Measurements from ENCODE around the gene ZBTB48. TPM values are rescaled to one million over a fixed set of nuclear protein-coding genes. Genes with fewer than 3 reads are reported as not detected.
A peak's percentile ranks its signal among the peaks of the same experiment; 100 is the strongest.

The ZBTB48 gene
- total and polyA plus RNA-seq, 2 donors (not counting 1 experiment from before 2014, with no cell fraction given): 5.7 to 16.0 TPM

DNA sequence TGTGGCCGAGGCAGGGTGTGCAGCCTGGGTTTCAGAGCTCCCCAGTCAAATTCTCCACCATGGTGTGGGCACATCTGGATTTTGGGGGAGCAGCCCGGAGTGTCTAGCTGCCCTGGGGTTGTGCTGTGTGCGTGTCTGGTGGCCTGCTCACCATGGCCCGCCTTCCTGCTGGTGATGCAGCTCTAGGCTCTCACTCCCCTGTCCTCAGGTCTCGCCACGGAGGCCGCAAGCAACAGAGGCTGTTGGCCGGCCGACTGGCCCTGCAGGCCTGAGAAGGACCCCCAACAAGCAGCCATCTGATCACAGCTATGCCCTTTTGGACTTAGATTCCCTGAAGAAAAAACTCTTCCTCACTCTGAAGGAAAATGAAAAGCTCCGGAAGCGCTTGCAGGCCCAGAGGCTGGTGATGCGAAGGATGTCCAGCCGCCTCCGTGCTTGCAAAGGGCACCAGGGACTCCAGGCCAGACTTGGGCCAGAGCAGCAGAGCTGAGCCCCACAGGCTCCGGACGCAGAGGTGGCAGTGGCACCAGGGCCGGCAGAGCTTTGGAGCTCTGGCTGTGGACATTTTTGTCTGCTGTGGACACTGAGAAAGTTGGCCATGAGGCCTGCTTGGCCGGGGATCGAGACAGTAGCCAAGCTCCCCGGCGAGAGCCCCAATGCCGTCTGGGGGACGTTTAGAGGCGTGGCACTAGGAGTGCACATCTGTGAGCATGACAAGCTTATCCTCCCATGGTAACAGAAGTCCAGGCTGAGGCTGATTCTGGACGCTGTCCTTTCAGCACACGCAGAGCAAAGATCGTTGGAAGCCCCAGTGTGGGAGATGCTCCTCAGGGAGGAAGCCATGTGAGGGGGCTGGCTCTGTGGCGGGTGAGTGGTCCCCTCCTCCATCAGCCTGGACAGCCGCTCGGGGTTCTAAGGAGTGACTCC lies 53.1 kb downstream of the ZBTB48 start:
- peaks cover 1% of the 10 kb centered on the region for H3K4me1 ChIP-seq (ENCODE audit: control insufficient read depth, extremely low read depth, insufficient read depth, low read length)
- H3K27me3 ChIP-seq (ENCODE audit: control insufficient read depth, insufficient read depth, low read length): no peaks in the 10 kb centered on the region
- peaks cover 6% of the 10 kb centered on the region for H3K79me2 ChIP-seq (ENCODE audit: control insufficient read depth, insufficient read depth, low read length)
- H4K20me1 ChIP-seq (ENCODE audit: control insufficient read depth, extremely low read depth, insufficient read depth, low read length): no peaks in the 10 kb centered on the region
- H3K4me2 ChIP-seq (ENCODE audit: extremely low read depth, insufficient read depth, low read length): no peak overlapping the region
- peaks cover 35% of the 10 kb centered on the region for H3K36me3 ChIP-seq (ENCODE audit: control insufficient read depth, insufficient read depth, low read length)
- H2AFZ ChIP-seq (ENCODE audit: low read length): no peak overlapping the region
- H3K9me3 ChIP-seq (ENCODE audit: control insufficient read depth, insufficient read depth, low read depth, low read length): no peaks in the 10 kb centered on the region
- no peak overlapping the region for H3K27ac ChIP-seq (ENCODE audit: insufficient read depth, low read length)
- TF ChIP-seq, protein P1, sequence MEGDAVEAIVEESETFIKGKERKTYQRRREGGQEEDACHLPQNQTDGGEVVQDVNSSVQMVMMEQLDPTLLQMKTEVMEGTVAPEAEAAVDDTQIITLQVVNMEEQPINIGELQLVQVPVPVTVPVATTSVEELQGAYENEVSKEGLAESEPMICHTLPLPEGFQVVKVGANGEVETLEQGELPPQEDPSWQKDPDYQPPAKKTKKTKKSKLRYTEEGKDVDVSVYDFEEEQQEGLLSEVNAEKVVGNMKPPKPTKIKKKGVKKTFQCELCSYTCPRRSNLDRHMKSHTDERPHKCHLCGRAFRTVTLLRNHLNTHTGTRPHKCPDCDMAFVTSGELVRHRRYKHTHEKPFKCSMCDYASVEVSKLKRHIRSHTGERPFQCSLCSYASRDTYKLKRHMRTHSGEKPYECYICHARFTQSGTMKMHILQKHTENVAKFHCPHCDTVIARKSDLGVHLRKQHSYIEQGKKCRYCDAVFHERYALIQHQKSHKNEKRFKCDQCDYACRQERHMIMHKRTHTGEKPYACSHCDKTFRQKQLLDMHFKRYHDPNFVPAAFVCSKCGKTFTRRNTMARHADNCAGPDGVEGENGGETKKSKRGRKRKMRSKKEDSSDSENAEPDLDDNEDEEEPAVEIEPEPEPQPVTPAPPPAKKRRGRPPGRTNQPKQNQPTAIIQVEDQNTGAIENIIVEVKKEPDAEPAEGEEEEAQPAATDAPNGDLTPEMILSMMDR (conservative IDR thresholded peaks at IDR 0.05 in 1 of 2, IDR thresholded peaks at IDR 0.05 in 1 of 2; ENCODE audit: low read depth in 1 of 2, low read length in 2 of 2): no peak
- TF ChIP-seq EZH2 (IDR thresholded peaks at IDR 0.05; ENCODE audit: low read length, missing control alignments): no peak
- H3K9ac ChIP-seq (ENCODE audit: insufficient read depth, low read length): no peak overlapping the region
- no peak for DNase-seq (ENCODE audit: low read depth in 2 of 2)
- no peak overlapping the region for H3K4me3 ChIP-seq (replicated peaks in 1 of 4; ENCODE audit: control extremely low read depth in 1 of 4, insufficient read depth in 1 of 4, low read depth in 3 of 4, low read length in 4 of 4)

DNA sequence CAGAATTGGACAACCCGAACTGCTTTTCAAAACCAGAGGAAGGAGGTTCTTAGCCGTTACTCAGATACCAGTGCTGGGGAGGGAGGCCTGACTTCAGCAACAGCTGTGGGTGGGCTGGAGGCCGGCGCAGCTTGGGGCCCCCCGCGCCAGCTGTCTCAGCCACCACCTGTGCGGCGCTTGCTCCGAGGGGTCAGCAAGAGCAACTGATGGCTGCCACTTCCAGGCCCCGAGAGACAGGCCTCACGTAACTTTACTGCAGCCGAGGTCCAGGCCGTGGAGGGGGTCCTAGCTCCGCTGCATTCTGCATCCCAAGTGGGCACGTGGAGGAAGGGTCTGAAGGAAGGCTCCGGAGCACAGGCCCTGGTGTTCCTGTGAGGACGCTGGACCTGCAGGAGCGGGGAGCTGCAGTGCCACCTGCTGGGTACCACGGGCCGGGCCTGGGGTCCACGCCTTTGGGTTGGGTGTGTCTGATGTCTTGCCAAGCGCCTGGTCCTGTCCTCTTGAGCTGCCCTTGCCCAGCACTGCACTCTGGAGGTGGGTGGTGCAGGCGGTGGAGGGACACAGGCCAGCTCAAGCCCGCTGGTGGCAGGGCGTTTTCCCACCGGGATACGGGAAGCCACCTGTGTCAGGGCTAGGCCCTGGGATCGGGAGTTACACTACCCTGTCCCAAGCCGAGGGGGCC lies 54.7 kb downstream of the ZBTB48 start:
- Histone ChIP-seq H3K4me1 (ENCODE audit: control insufficient read depth, extremely low read depth, insufficient read depth, low read length) (peaks cover 8% of the 10 kb centered on the region), H3K9ac (ENCODE audit: insufficient read depth, low read length) (no peak overlapping the region), H3K79me2 (ENCODE audit: control insufficient read depth, insufficient read depth, low read length) (no peaks in the 10 kb centered on the region), H3K9me3 (ENCODE audit: control insufficient read depth, insufficient read depth, low read depth, low read length) (no peaks in the 10 kb centered on the region), H2AFZ (ENCODE audit: low read length) (no peak overlapping the region), H3K4me3 (replicated peaks in 1 of 4; ENCODE audit: control extremely low read depth in 1 of 4, insufficient read depth in 1 of 4, low read depth in 3 of 4, low read length in 4 of 4) (no peak overlapping the region), H3K27me3 (ENCODE audit: control insufficient read depth, insufficient read depth, low read length) (no peaks in the 10 kb centered on the region), H3K4me2 (ENCODE audit: extremely low read depth, insufficient read depth, low read length) (no peak overlapping the region), H3K27ac (ENCODE audit: insufficient read depth, low read length) (no peak overlapping the region), H3K36me3 (ENCODE audit: control insufficient read depth, insufficient read depth, low read length) (peaks cover 27% of the 10 kb centered on the region), H4K20me1 (ENCODE audit: control insufficient read depth, extremely low read depth, insufficient read depth, low read length) (no peaks in the 10 kb centered on the region)
- TF ChIP-seq, protein P1 (conservative IDR thresholded peaks at IDR 0.05 in 1 of 2, IDR thresholded peaks at IDR 0.05 in 1 of 2; ENCODE audit: low read depth in 1 of 2, low read length in 2 of 2): peak; percentile 30 to 43
- no peak for TF ChIP-seq EZH2 (IDR thresholded peaks at IDR 0.05; ENCODE audit: low read length, missing control alignments)
- DNase-seq (ENCODE audit: low read depth in 2 of 2): peak; percentile 36 to 42

DNA sequence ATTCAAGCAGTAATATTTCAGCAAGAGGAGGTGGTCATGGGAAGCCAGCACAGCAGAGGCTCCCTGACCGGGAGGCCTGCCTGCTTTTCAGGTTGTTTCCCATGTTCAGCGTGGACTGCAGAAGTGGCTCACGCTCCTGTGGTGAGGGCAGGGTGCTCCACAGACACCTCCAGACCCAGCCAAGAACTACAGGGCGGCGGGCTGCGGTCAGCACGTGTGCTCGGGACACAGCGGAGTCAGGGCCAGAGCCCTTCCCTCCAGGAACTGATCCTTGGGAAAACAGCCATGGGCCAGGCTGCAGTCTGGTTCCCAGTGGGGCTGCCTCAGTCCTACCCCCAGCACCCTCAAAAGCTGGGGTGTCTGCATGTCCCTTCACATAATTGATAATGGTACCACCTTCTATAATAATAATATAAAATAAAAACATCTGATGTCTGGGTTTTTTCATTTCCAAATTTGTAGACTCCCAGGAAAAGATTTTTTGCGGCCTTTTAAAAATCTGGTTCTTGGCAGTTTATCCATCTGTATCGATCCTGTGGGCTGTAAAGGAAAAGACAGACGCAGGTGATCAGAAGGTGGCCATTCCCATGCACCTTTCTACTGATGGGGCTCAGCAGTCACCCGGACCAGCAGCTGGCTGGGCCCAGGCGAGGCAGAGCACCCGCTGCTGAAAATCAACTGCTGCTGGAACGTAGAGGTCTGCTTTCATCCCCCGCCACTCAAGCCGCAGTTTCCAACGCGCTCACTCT lies 55.5 kb downstream of the ZBTB48 start:
- TF ChIP-seq, protein P1 (conservative IDR thresholded peaks at IDR 0.05 in 1 of 2, IDR thresholded peaks at IDR 0.05 in 1 of 2; ENCODE audit: low read depth in 1 of 2, low read length in 2 of 2): no peak
- no peak for TF ChIP-seq EZH2 (IDR thresholded peaks at IDR 0.05; ENCODE audit: low read length, missing control alignments)
- no peak for DNase-seq (ENCODE audit: low read depth in 2 of 2)
- no peaks in the 10 kb centered on the region for H4K20me1 ChIP-seq (ENCODE audit: control insufficient read depth, extremely low read depth, insufficient read depth, low read length)
- H3K4me3 ChIP-seq (replicated peaks in 1 of 4; ENCODE audit: control extremely low read depth in 1 of 4, insufficient read depth in 1 of 4, low read depth in 3 of 4, low read length in 4 of 4): no peak overlapping the region
- H3K27me3 ChIP-seq (ENCODE audit: control insufficient read depth, insufficient read depth, low read length): no peaks in the 10 kb centered on the region
- H2AFZ ChIP-seq (ENCODE audit: low read length): no peak overlapping the region
- no peaks in the 10 kb centered on the region for H3K79me2 ChIP-seq (ENCODE audit: control insufficient read depth, insufficient read depth, low read length)
- no peak overlapping the region for H3K4me2 ChIP-seq (ENCODE audit: extremely low read depth, insufficient read depth, low read length)
- H3K9me3 ChIP-seq (ENCODE audit: control insufficient read depth, insufficient read depth, low read depth, low read length): no peaks in the 10 kb centered on the region
- no peak overlapping the region for H3K9ac ChIP-seq (ENCODE audit: insufficient read depth, low read length)
- H3K4me1 ChIP-seq (ENCODE audit: control insufficient read depth, extremely low read depth, insufficient read depth, low read length): peaks cover 8% of the 10 kb centered on the region
- no peak overlapping the region for H3K27ac ChIP-seq (ENCODE audit: insufficient read depth, low read length)
- H3K36me3 ChIP-seq (ENCODE audit: control insufficient read depth, insufficient read depth, low read length): peaks cover 29% of the 10 kb centered on the region

Measured in fibroblast of lung (primary cell).